T-helper 22 cell (primary cell): Measurements from ENCODE around the gene AGFG1.
A peak's percentile ranks its signal among the peaks of the same experiment; 100 is the strongest.

Experiments used
- DNase-seq: peaks from one replicate; pipeline ENCODE4 v3.0.0-alpha.2; 2020; ENCODE audit warnings: low read depth

Gene AGFG1

GRCh38 chr2:227461811-227462461 is 10.0 kb upstream of the AGFG1 start:
- no peak for DNase-seq

- DNase-seq, result no peak
These were observed 9.4 kb upstream of the AGFG1 start for GRCh38 chr2:227462462-227462951.

- no peak for DNase-seq
These were observed 8.7 kb upstream of the AGFG1 start for GRCh38 chr2:227462972-227463931.

GRCh38 chr2:227464361-227464760 is 7.6 kb upstream of the AGFG1 start:
- no peak for DNase-seq

- DNase-seq, result no peak
These were observed 7.1 kb upstream of the AGFG1 start for GRCh38 chr2:227464851-227465250.

GRCh38 chr2:227466887-227467600 is 4.9 kb upstream of the AGFG1 start:
- no peak for DNase-seq

- DNase-seq, result no peak
These were observed 544 bp upstream of the AGFG1 start for GRCh38 chr2:227471412-227471811.

- DNase-seq, result peak; percentile 34
These were observed 537 bp downstream of the AGFG1 start for GRCh38 chr2:227472265-227473121.

GRCh38 chr2:227473122-227473461 is 1.1 kb downstream of the AGFG1 start:
- no peak for DNase-seq

GRCh38 chr2:227473806-227474205 is 1.9 kb downstream of the AGFG1 start:
- DNase-seq, result no peak

GRCh38 chr2:227474410-227474809 is 2.5 kb downstream of the AGFG1 start:
- no peak for DNase-seq

GRCh38 chr2:227477291-227477690 is 5.3 kb downstream of the AGFG1 start:
- no peak for DNase-seq

GRCh38 chr2:227479865-227480475 is 8.0 kb downstream of the AGFG1 start:
- DNase-seq, result no peak

- DNase-seq, result no peak
These were observed 8.6 kb downstream of the AGFG1 start for GRCh38 chr2:227480528-227480927.

GRCh38 chr2:227482638-227483340 is 10.8 kb downstream of the AGFG1 start:
- DNase-seq, result no peak

- DNase-seq, result no peak
These were observed 13.5 kb downstream of the AGFG1 start for GRCh38 chr2:227485429-227485828.

- DNase-seq, result no peak
These were observed 14.7 kb downstream of the AGFG1 start for GRCh38 chr2:227486688-227487087.

- DNase-seq, result no peak
These were observed 16.1 kb downstream of the AGFG1 start for GRCh38 chr2:227488045-227488444.

GRCh38 chr2:227491386-227491785 is 19.4 kb downstream of the AGFG1 start:
- DNase-seq, result no peak

- no peak for DNase-seq
These were observed 21.6 kb downstream of the AGFG1 start for GRCh38 chr2:227493524-227493923.

GRCh38 chr2:227497158-227497557 is 25.2 kb downstream of the AGFG1 start:
- no peak for DNase-seq
